Measurements from ENCODE around the gene ZSCAN20.

Gene ZSCAN20

GRCh38 chr1:33529957-33530356, 57.5 kb downstream of the ZSCAN20 start:
- DNase-seq (no peak), ATAC-seq (no peak)
- Mint-ChIP-seq H3K9me3 (no peaks in the 10 kb centered on the region), H3K27me3 (peaks cover 29% of the 10 kb centered on the region), H3K27ac (no peak overlapping the region), H3K4me1 (no peaks in the 10 kb centered on the region), H3K4me3 (no peak overlapping the region)

- Mint-ChIP-seq H3K4me1 (no peaks in the 10 kb centered on the region), H3K27me3 (peaks cover 37% of the 10 kb centered on the region), H3K27ac (no peak overlapping the region), H3K4me3 (no peak overlapping the region), H3K9me3 (no peaks in the 10 kb centered on the region)
- ATAC-seq = no peak
- DNase-seq = no peak
Observed at GRCh38 chr1:33532250-33532649, 59.8 kb downstream of the ZSCAN20 start.

- DNase-seq = no peak
- no peak for ATAC-seq
- H3K27ac Mint-ChIP-seq = no peak overlapping the region
- H3K27me3 Mint-ChIP-seq = peaks cover 37% of the 10 kb centered on the region
- H3K4me1 Mint-ChIP-seq = no peaks in the 10 kb centered on the region
- no peak overlapping the region for H3K4me3 Mint-ChIP-seq
- no peaks in the 10 kb centered on the region for H3K9me3 Mint-ChIP-seq
Observed at GRCh38 chr1:33532936-33533335, 60.5 kb downstream of the ZSCAN20 start.

- no peaks in the 10 kb centered on the region for H3K9me3 Mint-ChIP-seq
- peaks cover 8% of the 10 kb centered on the region for H3K4me1 Mint-ChIP-seq
- no peak overlapping the region for H3K27ac Mint-ChIP-seq
- no peak for ATAC-seq
- no peak for DNase-seq
- no peak overlapping the region for H3K4me3 Mint-ChIP-seq
- H3K27me3 Mint-ChIP-seq = peaks cover 24% of the 10 kb centered on the region
Observed at GRCh38 chr1:33535334-33535733, 62.9 kb downstream of the ZSCAN20 start.

GRCh38 chr1:33537885-33538284, 65.4 kb downstream of the ZSCAN20 start:
- Mint-ChIP-seq H3K4me3 (no peak overlapping the region), H3K9me3 (no peaks in the 10 kb centered on the region), H3K4me1 (peaks cover 8% of the 10 kb centered on the region), H3K27ac (no peak overlapping the region), H3K27me3 (peaks cover 22% of the 10 kb centered on the region)
- DNase-seq (no peak), ATAC-seq (no peak)

- Mint-ChIP-seq H3K9me3 (no peaks in the 10 kb centered on the region), H3K27ac (no peak overlapping the region), H3K4me3 (no peak overlapping the region), H3K27me3 (peaks cover 9% of the 10 kb centered on the region), H3K4me1 (peaks cover 8% of the 10 kb centered on the region)
- ATAC-seq (no peak), DNase-seq (no peak)
Observed at GRCh38 chr1:33541966-33542365, 69.5 kb downstream of the ZSCAN20 start.
